GM12878 (cell line): ENCODE data around the gene FKBP15. TPM values are rescaled to one million over a fixed set of nuclear protein-coding genes. Genes with fewer than 3 reads are reported as not detected.

Experiments used
- ATF7 ChIP-seq: fragments of 450-650 bp; IDR thresholded peaks from 2 replicates; pipeline ENCODE4 v1.6.1; 2016; ENCODE audit warnings: low read depth, mild to moderate bottlenecking
- CBFB ChIP-seq: IDR thresholded peaks from 2 replicates; pipeline ENCODE4 v1.6.1; 2016; ENCODE audit warnings: antibody characterized with exemption, low read depth
- CHD4 ChIP-seq: fragments of 200-600 bp; sonication (generic); IDR thresholded peaks from 2 replicates; pipeline ENCODE4 v1.6.1; 2016; ENCODE audit warnings: mild to moderate bottlenecking
- EED ChIP-seq: sonication (generic); IDR thresholded peaks from 2 replicates; pipeline ENCODE4 v1.6.1; 2016; ENCODE audit warnings: antibody characterized with exemption, low read depth
- EGR1 ChIP-seq, 2 experiments: IDR thresholded peaks; 1 replicate in 1 of 2; 2 replicates in 1 of 2; pipeline ENCODE4 v1.6.1; 2011 to 2012; ENCODE audit warnings: low read depth in 2 of 2, low read length in 2 of 2, borderline replicate concordance in 1 of 2, mild to moderate bottlenecking in 1 of 2, moderate library complexity in 1 of 2
- FOXM1 ChIP-seq: IDR thresholded peaks from 2 replicates; pipeline ENCODE4 v1.6.1; 2012; ENCODE audit warnings: low read depth, mild to moderate bottlenecking, inconsistent platforms, low read length, moderate library complexity
- HDAC6 ChIP-seq: fragments of 200-600 bp; sonication (generic); IDR thresholded peaks from one replicate; pipeline ENCODE4 v1.8.0; 2017; ENCODE audit warnings: antibody characterized with exemption; ENCODE audit not compliant: unreplicated experiment
- KAT2A ChIP-seq: conservative IDR thresholded peaks from 2 replicates; pipeline ENCODE4 v1.6.1; 2011; ENCODE audit warnings: low read depth, low read length; ENCODE audit not compliant: control insufficient read depth
- KDM1A ChIP-seq: fragments of 200-600 bp; sonication (generic); IDR thresholded peaks from 2 replicates; pipeline ENCODE4 v1.6.1; 2016; ENCODE audit warnings: borderline replicate concordance
- MYC ChIP-seq: IDR thresholded peaks from 2 replicates; pipeline ENCODE4 v1.6.1; 2011; ENCODE audit warnings: mild to moderate bottlenecking, low read length, moderate library complexity, inconsistent platforms; ENCODE audit not compliant: insufficient read depth, insufficient replicate concordance, insufficient read length, severe bottlenecking
- NFIC ChIP-seq: IDR thresholded peaks from 2 replicates; pipeline ENCODE4 v1.6.1; 2012; ENCODE audit warnings: low read depth, mild to moderate bottlenecking, inconsistent platforms, low read length, moderate library complexity
- NFYB ChIP-seq: IDR thresholded peaks from 2 replicates; pipeline ENCODE4 v1.6.1; 2011; ENCODE audit warnings: low read depth, mild to moderate bottlenecking, low read length, improper control_type of control experiment, moderate library complexity; ENCODE audit not compliant: insufficient read depth
- RCOR1 ChIP-seq: conservative IDR thresholded peaks from 2 replicates; pipeline ENCODE4 v1.6.1; 2012; ENCODE audit warnings: low read depth, low read length, improper control_type of control experiment
- SUPT20H ChIP-seq: IDR thresholded peaks from 2 replicates; pipeline ENCODE4 v1.6.1; 2011; ENCODE audit warnings: low read depth, mild to moderate bottlenecking, low read length, moderate library complexity, borderline replicate concordance; ENCODE audit not compliant: control insufficient read depth
- SUZ12 ChIP-seq: fragments of 200-600 bp; sonication (generic); IDR thresholded peaks from one replicate; pipeline ENCODE4 v1.6.1; 2018; ENCODE audit warnings: antibody characterized with exemption, mild to moderate bottlenecking; ENCODE audit not compliant: unreplicated experiment
- ZNF217 ChIP-seq: fragments of 450-650 bp; IDR thresholded peaks from 2 replicates; pipeline ENCODE4 v1.6.1; 2017; ENCODE audit warnings: antibody characterized with exemption, mild to moderate bottlenecking
- polyA plus RNA-seq, 11 experiments: library from polyadenylated mRNA; depleted of rRNA in 4 of 11; unstranded in 6 of 11; stranded (reverse) in 5 of 11; fragments of >200 nt; fragmentation: Nextera tagmentation in 4 of 11; fragmentation: Illumina TruSeq in 1 of 11; extraction: Ambion mirVana in 4 of 11; extraction: Trizol in 1 of 11; gene quantifications; 1 replicate in 1 of 11; 2 replicates in 10 of 11; pipeline versions ENCODE4 v1.2.1 to v1.2.3, GENCODE V29; 2011 to 2016; ENCODE audit warnings: inconsistent platforms in 2 of 11, missing spikeins in 2 of 11, low read depth in 1 of 11
- total RNA-seq, 4 experiments: library from RNA; depleted of rRNA in 3 of 4; stranded (reverse); fragments of >200 nt in 3 of 4; fragmentation: Illumina TruSeq in 1 of 4; extraction: Trizol in 1 of 4; gene quantifications; 2 replicates each; pipeline versions ENCODE4 v1.2.1 to v1.2.3, GENCODE V29; 2013 to 2021
- TF ChIP-seq, protein P1 (sequence below): fragments of 450-650 bp; IDR thresholded peaks from 2 replicates; pipeline ENCODE4 v1.6.1; 2016; ENCODE audit warnings: mild to moderate bottlenecking
- TF ChIP-seq, protein P2 (sequence below): fragments of 450-650 bp; conservative IDR thresholded peaks from 2 replicates; pipeline ENCODE4 v1.6.1; 2017; ENCODE audit warnings: mild to moderate bottlenecking, moderate library complexity
- TF ChIP-seq, protein P3 (sequence below): IDR thresholded peaks from 2 replicates; pipeline ENCODE4 v1.6.1; 2011; ENCODE audit warnings: low read depth, low read length, improper control_type of control experiment, borderline replicate concordance
- TF ChIP-seq, protein P4 (sequence below): fragments of 450-650 bp; IDR thresholded peaks from 2 replicates; pipeline ENCODE4 v1.6.1; 2017; ENCODE audit warnings: borderline replicate concordance
- TF ChIP-seq, protein P5 (sequence below): fragments of 450-650 bp; IDR thresholded peaks from 2 replicates; pipeline ENCODE4 v1.6.1; 2017; ENCODE audit warnings: antibody characterized with exemption, mild to moderate bottlenecking, moderate library complexity

Gene FKBP15
- total and polyA plus RNA-seq, 10 of the 15 experiments (the other 5 are each of a cell fraction or from before 2014, with no cell fraction given), result 5.0 to 53.4 (median 21.2) TPM

DNA sequence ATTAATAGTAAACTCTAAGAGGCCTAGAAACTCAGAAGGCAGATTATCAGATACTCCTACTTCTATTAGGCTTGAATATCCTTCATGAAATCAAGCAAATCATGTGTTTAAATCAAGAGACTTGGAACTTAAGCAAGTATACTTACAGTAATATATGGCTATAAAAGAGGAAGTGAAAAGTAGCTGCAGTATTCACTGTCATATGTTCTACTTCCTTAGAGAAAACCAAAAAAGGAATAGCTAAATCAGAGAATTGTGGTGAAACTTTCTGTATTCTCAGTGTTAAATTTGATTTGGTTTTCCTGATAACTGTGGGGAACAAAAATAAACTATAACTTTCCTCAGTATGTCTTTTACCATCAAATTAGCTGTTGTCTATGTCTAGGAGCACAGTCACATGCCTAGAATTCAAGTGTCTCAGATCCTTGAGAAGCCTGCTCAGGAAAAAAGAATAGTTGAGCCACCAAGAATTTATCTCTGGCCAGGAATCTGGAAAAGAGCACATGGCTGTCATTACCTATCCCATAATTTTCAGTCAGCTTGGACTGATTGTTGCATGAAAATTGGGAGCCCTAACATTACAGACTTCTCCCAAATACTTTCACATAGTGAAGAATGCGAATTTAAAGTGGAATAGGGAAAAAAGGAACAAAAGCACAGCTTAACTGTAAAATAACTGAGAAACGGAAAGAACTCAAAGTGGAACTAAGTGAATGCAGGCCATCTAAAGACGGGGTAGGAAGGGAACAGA is 1.7 kb downstream of the FKBP15 start (continued):
- TF ChIP-seq, protein P1, sequence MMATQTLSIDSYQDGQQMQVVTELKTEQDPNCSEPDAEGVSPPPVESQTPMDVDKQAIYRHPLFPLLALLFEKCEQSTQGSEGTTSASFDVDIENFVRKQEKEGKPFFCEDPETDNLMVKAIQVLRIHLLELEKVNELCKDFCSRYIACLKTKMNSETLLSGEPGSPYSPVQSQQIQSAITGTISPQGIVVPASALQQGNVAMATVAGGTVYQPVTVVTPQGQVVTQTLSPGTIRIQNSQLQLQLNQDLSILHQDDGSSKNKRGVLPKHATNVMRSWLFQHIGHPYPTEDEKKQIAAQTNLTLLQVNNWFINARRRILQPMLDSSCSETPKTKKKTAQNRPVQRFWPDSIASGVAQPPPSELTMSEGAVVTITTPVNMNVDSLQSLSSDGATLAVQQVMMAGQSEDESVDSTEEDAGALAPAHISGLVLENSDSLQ, result 0 out of 2 replicates have a peak, but pooled peaks have one; percentile 3
- TF ChIP-seq RCOR1 (no peak), NFYB (no peak), SUZ12 (no peak), KAT2A (no peak), ATF7 (peak; percentile 18; the same call in 1 of the 2 replicates), CBFB (peak; percentile 58; the same call in 1 of the 2 replicates), KDM1A (no peak), NFIC (peak; percentile 73), EGR1 (IDR thresholded peaks at IDR 0.05; ENCODE audit: borderline replicate concordance in 1 of 2, low read depth in 2 of 2, low read length in 2 of 2) (no peak), HDAC6 (no peak), ZNF217 (no peak), EED (no peak), SUPT20H (no peak), MYC (no peak), FOXM1 (peak; percentile 56; the same call in 1 of the 2 replicates), CHD4 (peak; percentile 81; the same call in 1 of the 2 replicates)
- TF ChIP-seq, protein P2, sequence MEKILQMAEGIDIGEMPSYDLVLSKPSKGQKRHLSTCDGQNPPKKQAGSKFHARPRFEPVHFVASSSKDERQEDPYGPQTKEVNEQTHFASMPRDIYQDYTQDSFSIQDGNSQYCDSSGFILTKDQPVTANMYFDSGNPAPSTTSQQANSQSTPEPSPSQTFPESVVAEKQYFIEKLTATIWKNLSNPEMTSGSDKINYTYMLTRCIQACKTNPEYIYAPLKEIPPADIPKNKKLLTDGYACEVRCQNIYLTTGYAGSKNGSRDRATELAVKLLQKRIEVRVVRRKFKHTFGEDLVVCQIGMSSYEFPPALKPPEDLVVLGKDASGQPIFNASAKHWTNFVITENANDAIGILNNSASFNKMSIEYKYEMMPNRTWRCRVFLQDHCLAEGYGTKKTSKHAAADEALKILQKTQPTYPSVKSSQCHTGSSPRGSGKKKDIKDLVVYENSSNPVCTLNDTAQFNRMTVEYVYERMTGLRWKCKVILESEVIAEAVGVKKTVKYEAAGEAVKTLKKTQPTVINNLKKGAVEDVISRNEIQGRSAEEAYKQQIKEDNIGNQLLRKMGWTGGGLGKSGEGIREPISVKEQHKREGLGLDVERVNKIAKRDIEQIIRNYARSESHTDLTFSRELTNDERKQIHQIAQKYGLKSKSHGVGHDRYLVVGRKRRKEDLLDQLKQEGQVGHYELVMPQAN, result no peak
- TF ChIP-seq, protein P3, sequence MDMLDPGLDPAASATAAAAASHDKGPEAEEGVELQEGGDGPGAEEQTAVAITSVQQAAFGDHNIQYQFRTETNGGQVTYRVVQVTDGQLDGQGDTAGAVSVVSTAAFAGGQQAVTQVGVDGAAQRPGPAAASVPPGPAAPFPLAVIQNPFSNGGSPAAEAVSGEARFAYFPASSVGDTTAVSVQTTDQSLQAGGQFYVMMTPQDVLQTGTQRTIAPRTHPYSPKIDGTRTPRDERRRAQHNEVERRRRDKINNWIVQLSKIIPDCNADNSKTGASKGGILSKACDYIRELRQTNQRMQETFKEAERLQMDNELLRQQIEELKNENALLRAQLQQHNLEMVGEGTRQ, result no peak
- TF ChIP-seq, protein P4, sequence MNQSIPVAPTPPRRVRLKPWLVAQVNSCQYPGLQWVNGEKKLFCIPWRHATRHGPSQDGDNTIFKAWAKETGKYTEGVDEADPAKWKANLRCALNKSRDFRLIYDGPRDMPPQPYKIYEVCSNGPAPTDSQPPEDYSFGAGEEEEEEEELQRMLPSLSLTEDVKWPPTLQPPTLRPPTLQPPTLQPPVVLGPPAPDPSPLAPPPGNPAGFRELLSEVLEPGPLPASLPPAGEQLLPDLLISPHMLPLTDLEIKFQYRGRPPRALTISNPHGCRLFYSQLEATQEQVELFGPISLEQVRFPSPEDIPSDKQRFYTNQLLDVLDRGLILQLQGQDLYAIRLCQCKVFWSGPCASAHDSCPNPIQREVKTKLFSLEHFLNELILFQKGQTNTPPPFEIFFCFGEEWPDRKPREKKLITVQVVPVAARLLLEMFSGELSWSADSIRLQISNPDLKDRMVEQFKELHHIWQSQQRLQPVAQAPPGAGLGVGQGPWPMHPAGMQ, result no peak
- TF ChIP-seq, protein P5, sequence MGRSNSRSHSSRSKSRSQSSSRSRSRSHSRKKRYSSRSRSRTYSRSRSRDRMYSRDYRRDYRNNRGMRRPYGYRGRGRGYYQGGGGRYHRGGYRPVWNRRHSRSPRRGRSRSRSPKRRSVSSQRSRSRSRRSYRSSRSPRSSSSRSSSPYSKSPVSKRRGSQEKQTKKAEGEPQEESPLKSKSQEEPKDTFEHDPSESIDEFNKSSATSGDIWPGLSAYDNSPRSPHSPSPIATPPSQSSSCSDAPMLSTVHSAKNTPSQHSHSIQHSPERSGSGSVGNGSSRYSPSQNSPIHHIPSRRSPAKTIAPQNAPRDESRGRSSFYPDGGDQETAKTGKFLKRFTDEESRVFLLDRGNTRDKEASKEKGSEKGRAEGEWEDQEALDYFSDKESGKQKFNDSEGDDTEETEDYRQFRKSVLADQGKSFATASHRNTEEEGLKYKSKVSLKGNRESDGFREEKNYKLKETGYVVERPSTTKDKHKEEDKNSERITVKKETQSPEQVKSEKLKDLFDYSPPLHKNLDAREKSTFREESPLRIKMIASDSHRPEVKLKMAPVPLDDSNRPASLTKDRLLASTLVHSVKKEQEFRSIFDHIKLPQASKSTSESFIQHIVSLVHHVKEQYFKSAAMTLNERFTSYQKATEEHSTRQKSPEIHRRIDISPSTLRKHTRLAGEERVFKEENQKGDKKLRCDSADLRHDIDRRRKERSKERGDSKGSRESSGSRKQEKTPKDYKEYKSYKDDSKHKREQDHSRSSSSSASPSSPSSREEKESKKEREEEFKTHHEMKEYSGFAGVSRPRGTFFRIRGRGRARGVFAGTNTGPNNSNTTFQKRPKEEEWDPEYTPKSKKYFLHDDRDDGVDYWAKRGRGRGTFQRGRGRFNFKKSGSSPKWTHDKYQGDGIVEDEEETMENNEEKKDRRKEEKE, result no peak
